Stimulated activated CD4-positive, alpha-beta T cell treated with anti-CD3 and anti-CD28 coated beads, Interleukin-12 subunit alpha, Interleukin-12 subunit beta, amount 100 ng/mL, for 24 hours (primary cell): Measurements from ENCODE around the gene PALD1.
A peak's percentile ranks its signal among the peaks of the same experiment; 100 is the strongest.

Source experiments
- DNase-seq, 2 experiments: peaks; one replicate each; pipeline ENCODE4 v3.0.0-alpha.2; 2020; ENCODE audit warnings: low read depth in 2 of 2

The PALD1 gene

DNA sequence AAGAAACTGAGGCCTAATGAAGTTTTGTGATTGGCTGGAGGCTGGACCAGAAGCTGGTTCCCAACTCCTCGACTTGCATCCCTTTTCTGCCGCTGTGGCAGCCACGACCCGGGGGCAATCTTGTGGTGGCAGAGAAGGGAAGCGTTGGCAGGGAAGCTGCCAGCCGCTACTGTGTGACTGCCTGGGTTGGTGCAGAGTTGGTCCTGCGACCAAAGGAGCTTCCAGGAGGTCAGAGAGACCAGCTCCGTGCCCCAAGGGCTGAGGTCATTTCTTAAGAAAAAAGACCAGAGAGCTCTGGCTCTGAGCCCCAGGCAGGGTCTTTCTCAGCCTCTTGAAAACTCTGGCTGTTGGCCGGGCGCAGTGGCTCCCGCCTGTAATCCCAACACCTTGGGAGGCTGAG, 76.8 kb downstream of the PALD1 start:
- no peak for DNase-seq

- no peak for DNase-seq
Measured at GRCh38 chr10:70557086-70557845, 78.7 kb downstream of the PALD1 start.

DNA sequence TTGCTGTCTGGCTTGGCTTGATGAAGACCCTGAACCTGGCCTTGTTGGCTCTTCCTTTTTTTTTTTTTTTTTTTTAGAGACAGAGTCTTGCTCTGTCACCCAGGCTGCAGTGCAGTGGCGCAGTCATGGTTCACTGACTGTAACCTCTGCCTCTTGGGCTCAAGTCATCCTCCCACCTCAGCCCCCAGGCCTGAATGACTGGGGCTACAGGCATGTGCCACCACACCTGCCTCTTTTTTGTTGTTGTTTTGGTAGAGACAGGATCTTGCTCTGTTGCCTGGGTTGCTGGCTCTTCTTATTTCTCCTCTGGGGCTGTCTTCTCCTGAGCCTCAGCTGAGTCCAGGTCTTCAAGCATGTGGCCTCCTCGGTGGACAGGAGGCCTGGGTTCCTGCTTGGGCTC, 79.3 kb downstream of the PALD1 start:
- no peak for DNase-seq

DNA sequence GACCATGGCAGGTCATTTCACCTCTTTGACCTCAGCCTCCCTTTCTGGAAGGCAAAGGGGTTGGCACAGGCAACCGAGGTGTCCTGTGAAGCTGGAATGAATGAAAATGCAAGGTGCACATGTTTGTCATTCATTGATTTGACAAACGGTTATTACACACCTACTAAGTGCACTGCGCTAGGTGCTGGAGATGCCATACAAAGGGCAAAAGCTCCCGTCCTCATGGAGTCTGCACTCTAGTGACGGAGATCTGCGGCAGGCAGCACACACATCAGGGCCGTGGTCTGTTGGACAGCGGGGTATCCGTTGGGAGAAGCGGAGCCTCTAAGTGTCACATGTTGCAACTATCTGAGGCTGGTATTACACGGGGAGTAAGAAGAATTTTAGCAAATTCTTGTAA, 79.7 kb downstream of the PALD1 start:
- no peak for DNase-seq

DNA sequence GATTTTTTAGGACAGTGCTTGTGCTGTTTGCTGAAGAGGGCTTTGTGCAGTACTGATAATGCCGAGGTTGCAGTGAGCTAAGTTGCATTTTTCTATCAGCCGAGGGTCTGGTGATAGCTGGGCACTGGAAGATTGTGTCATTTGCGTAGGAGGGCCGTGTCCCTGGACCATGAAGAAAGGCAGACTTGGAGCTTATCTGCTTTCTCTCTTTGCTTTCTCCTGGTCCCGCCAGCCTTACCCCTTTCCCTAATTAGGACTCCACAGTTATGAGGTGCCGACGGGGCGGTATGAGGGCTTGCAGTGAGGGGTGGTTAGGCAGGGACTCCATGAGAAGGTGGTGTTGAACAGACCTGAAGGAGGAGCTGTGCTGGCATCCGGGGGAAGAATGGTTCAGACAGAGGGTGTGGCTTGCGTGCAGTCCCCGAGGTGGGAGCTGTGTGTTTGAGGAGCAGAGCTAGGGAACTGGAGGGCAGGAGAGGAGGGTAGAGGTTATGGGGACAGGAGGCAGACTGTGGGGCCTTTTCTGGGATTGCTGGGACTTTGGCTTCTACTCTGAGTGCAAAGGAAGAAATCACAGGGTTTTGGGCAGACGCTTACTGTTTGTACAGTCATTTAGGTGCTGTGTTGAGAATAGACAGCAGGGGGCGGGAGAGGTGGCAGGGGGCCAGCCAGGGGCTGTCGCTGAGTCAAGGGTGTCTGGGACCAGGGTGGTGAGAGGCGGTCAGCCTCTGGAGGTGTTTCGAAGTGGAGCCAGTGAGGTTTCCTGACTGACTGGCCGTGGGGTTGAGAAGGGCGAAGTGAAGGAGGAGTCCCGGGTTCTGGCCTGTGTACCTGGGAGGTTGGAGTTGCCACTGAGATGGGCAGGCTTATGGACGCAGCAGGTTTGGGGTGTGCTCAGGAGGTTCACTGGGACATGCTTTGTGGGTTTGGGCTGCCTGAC, 80.6 kb downstream of the PALD1 start:
- peak; percentile 44 to 70 for DNase-seq

DNA sequence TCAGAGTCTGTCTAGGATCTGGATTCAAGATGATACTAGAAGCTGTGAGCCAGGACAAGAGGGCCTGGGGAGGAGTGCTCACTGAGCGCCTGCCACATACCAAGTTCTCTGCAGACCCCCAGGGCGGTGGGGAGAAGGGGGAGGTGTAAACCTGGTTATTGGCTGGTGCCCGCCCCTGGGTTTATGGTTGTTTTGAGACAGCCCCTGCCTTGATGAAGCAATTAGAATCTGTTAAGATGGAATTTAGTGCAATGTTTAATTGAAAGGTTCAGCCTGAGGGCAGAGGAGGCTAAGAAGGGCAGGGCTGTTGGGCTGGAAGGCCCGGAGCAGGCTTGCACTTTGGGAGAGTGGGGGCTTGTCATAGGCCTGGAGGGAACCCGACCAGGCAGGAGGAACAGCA, 81.3 kb downstream of the PALD1 start:
- no peak for DNase-seq

GRCh38 chr10:70560511-70560941, 82.0 kb downstream of the PALD1 start:
- DNase-seq = no peak

DNA sequence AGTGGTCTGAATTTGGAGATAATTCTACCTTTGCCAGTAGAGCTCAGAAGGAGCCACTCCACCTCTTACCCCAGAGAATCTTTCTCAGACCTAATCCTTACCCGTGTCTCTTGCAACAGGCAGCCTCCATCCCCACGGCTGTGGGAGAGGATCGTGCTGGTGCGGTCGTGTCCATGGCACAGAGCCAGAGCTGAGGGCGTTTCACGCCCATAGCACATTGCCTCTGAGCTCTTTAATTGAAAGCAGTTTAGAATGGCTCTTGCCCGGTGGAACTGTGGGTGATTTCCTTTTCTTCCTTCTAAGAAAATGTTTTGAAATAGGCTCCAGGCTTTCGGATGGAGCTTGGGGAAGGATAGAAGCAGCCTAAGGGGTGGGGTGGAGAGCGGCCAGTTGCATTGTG, 82.5 kb downstream of the PALD1 start:
- no peak for DNase-seq

- no peak for DNase-seq
Measured at GRCh38 chr10:70561558-70561957, 83.0 kb downstream of the PALD1 start.

DNA sequence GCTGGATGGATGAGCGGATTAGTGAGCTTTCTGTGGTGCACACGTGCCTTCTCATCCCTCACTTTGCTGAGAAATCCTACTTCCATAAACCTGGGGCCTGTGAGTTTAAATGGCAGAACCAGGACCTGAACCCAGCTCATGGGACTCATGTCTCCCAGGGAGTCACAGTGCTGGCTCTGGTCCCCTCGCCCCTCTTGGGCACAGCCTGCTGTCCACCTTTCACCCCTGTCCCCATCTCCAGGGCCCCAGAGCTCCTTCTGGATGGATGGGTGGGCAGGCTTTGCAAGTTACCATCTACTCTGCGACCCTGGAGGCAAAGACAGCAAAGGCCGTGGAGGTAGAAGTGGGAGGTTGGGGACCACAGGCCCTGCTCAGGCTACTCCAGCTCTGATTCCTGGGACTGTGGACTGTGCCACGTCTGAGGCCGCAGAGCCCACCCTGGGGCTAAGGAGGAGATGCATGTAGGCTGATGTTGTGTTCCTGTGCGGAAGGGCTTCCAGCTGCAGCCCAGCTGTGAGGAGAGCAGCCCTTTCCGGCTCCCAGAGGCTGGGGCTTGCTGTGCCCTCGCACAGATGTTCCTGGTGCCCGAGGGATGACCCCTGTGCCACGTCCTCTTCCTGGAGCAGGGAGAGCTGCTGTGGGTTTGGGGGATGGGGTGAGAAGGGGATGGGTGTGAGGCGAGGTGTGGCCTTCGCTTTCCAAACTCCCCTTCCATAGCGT, 83.6 kb downstream of the PALD1 start:
- DNase-seq = no peak

DNA sequence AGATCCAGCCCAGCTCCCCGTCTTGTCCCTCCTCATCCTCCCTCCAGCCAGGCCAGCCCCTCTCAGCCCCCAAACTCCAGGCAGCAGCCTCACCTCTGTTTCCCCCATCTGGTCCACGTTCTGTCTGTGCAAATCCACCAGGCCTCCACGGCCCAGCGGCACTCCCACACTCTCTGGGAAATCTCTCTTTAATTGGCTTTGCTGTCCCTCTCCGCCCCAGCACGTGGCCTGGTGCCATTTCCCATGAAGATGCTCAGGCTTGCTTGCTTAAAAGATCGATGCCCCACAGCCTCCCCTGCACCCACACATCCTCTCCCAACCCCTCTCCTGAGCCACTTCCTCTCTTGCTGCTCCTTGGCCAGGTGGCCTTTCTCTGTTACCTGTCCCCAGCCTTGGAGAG, 84.7 kb downstream of the PALD1 start:
- DNase-seq = no peak

DNA sequence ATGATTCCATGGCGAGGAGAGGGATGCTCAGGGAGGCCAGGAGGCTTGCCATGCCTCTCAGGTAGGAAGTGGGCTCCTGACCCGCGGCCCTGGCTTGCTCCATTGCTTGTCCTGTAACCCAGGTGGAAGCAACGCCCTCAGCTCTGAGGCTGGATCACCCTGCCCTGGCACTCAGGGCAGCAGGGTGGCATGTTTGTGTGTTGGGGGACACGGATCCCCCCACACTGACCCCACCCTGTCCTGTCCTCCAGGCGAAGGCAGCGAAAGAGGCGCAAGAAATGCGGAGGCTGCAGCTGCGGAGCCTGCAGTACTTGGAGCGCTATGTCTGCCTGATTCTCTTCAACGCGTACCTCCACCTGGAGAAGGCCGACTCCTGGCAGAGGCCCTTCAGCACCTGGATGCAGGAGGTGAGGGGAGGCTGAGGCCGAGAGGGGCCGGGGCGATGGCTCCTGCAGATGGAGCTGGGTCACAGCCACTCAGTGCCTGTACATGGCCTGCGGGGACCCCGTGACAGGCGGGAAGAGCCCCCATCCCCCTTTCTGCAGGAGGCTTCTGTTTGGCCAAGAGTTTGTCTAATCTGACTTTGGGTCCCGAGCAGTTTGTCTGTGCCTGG, 85.7 kb downstream of the PALD1 start:
- DNase-seq = no peak

- DNase-seq = no peak
Measured at GRCh38 chr10:70564901-70565351, 86.4 kb downstream of the PALD1 start.

GRCh38 chr10:70565556-70566514, 87.3 kb downstream of the PALD1 start:
- no peak for DNase-seq

GRCh38 chr10:70566515-70567290, 88.1 kb downstream of the PALD1 start:
- no peak for DNase-seq

DNA sequence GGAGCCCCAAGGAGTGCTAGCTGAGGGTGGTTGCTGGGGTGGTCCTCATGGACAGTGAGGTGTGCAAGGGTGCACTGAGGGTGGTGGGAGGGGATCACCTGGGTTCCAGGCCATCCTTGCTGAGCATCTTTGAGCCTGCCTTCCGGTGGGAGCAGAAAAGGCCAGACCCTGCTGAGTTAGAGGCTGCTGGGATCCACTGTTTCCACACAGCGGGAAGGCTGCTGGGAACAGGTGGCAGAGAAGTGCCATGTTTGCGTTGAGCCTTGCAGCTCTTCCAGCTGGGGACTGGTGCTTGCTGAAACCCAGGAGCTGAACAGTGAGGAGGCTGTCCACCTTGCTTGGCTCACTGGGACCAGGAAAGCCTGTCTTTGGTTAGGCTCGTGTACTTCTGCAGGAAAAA, 89.0 kb downstream of the PALD1 start:
- DNase-seq = no peak

- no peak for DNase-seq
Measured at GRCh38 chr10:70568113-70568512, 89.5 kb downstream of the PALD1 start.

DNA sequence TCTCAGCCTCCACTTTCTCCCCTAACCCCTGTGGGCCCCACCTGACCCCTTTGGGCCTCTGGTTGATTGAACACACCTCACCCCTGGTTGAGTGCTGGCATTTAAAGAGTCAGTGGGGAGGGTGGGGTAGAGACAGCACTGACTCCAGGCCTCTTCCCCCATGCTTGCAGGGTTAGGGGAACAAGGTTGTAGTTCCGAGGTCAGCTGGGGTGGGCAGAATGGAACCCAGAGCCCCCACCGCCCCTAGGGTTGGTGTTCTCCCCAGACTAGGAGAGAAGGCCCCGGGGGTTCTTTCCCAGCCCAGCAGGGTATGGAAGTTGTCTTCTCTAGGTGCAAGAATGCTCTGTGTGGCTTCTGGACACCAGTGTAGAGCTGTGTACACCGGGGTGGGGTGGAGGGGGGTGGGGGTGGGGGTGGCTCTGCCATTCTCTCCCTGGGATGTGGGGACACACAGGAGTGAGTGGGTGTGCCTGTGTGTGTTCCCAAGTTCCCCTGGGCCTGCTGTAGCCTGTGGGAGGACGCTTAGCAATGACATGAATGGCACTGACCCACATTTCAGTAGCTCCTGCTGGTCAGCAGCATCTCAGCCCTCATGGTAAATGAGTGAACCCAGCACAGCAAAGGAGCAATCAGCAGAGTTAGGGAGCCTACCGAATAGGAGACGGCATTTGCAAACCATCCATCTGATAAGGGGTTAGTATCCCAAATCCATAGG, 90.4 kb downstream of the PALD1 start:
- no peak for DNase-seq

DNA sequence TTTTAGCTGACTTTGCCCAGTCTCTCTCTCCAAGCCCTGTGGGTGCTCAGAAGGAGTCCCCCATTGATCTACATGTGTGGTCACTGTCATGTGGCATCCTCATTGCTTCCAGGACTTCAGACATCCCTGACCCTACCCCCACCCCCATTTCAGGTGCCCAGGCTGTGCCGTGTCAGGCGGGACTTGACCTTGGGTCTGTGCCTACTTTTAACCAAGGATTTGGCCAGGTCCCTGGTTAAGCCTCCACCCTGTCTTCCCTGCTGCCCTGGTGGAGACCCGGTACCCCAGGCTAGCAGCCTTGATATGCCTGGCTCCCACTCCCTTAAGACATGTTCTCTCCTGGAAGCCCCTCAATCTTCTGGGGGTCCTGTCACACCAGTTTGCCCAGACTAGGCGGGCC, 92.7 kb downstream of the PALD1 start:
- DNase-seq = no peak
